ENCODE data around the gene FBXW8.

GRCh38 chr12:117027251-117028086 lies 116.7 kb downstream of the FBXW8 start:
- TF ChIP-seq CTCF (IDR thresholded peaks at IDR 0.05) (no peak), POLR2A (IDR thresholded peaks at IDR 0.05) (no peak)

Measured in thyroid gland (tissue), 4 donors.